DND-41 (cell line): ENCODE results near the gene NTN5.

Source experiments
- EZH2 ChIP-seq: IDR thresholded peaks from 3 replicates; pipeline ENCODE4 v1.6.1; 2012; ENCODE audit warnings: borderline replicate concordance, low read depth, mild to moderate bottlenecking, moderate library complexity, low read length, inconsistent platforms; ENCODE audit not compliant: severe bottlenecking
- TF ChIP-seq, protein P1 (sequence below): IDR thresholded peaks from 2 replicates; pipeline ENCODE4 v1.5.1; 2012; ENCODE audit warnings: borderline replicate concordance, low read length, moderate library complexity, mild to moderate bottlenecking; ENCODE audit not compliant: poor library complexity, severe bottlenecking; ENCODE audit errors: extremely low read depth

DNA sequence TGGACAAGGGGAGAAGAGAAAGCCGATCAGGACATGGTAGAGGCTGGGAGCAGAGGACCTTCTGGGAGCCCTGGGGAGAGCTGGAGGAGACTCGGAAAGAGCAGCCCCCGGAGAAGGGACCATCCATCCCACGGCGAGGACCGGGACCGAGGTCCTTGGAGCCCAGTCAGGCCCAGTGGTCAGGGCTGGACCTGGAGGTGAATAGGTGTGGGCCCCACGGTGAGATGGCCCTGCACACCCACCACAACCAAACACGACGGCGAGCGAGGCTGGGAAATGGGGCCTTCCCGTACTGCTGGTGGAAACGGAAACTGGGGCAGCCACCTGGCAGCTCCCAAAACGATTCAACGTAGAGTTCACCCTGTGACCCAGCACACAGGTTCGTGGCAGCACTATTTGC lies 3.7 kb upstream of the NTN5 start:
- TF ChIP-seq EZH2 = no peak
- TF ChIP-seq, protein P1, sequence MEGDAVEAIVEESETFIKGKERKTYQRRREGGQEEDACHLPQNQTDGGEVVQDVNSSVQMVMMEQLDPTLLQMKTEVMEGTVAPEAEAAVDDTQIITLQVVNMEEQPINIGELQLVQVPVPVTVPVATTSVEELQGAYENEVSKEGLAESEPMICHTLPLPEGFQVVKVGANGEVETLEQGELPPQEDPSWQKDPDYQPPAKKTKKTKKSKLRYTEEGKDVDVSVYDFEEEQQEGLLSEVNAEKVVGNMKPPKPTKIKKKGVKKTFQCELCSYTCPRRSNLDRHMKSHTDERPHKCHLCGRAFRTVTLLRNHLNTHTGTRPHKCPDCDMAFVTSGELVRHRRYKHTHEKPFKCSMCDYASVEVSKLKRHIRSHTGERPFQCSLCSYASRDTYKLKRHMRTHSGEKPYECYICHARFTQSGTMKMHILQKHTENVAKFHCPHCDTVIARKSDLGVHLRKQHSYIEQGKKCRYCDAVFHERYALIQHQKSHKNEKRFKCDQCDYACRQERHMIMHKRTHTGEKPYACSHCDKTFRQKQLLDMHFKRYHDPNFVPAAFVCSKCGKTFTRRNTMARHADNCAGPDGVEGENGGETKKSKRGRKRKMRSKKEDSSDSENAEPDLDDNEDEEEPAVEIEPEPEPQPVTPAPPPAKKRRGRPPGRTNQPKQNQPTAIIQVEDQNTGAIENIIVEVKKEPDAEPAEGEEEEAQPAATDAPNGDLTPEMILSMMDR = no peak
